Uterus (tissue), 4 donors: ENCODE data around the gene DPP10. TPM values are rescaled to one million over a fixed set of nuclear protein-coding genes. Genes with fewer than 3 reads are reported as not detected.

Experiments
- DNase-seq, 2 donors: peaks; one replicate each; pipeline ENCODE4 v3.0.0-alpha.2; 2019 to 2020
- H3K27ac ChIP-seq, 2 donors: fragments of 200-600 bp; sonication (generic); 1 replicate in 1 of 2; 2 replicates in 1 of 2; pipeline ENCODE4 v1.5.1; 2016 to 2018
- H3K27me3 ChIP-seq, 2 donors: fragments of 200-600 bp; sonication (generic); one replicate each; pipeline ENCODE4 v1.5.1; 2018 to 2019; ENCODE audit warnings: control low read depth in 1 of 2
- H3K36me3 ChIP-seq, 2 donors: fragments of 200-600 bp; sonication (generic); one replicate each; pipeline ENCODE4 v1.5.1; 2019; ENCODE audit warnings: control low read depth in 1 of 2
- H3K4me1 ChIP-seq, 2 donors: fragments of 200-600 bp; sonication (generic); one replicate each; pipeline ENCODE4 v1.5.1; 2018 to 2019; ENCODE audit warnings: control low read depth in 1 of 2
- H3K4me3 ChIP-seq, 2 donors: fragments of 200-600 bp; sonication (generic); 1 replicate in 1 of 2; 2 replicates in 1 of 2; pipeline ENCODE4 v1.5.1; 2018 to 2019; ENCODE audit warnings: mild to moderate bottlenecking in 1 of 2
- H3K9me3 ChIP-seq, 2 donors: fragments of 200-600 bp; sonication (generic); one replicate each; pipeline ENCODE4 v1.5.1; 2019; ENCODE audit warnings: control low read depth in 1 of 2
- POLR2A ChIP-seq, 2 donors: fragments of 450-650 bp; IDR thresholded peaks; one replicate each; pipeline ENCODE4 v1.6.1; 2016; ENCODE audit warnings: antibody characterized with exemption in 2 of 2, mild to moderate bottlenecking in 1 of 2, moderate library complexity in 1 of 2
- intact Hi-C: fragments of 100-400 bp; cut with DNase I; formaldehyde crosslinking; loops from one replicate; pipeline ENCODE4 v1.15.1; 2023; ENCODE audit warnings: low total_unique reads
- total RNA-seq, 4 donors: library from RNA; depleted of rRNA in 3 of 4; stranded (reverse); fragments of >200 nt in 3 of 4; gene quantifications; one replicate each; pipeline versions ENCODE4 v1.1.0 to v1.2.4, GENCODE V29; 2014 to 2023
- TF ChIP-seq, protein P1 (sequence below), 4 experiments: fragments of 200-600 bp in 2 of 4; fragments of 450-650 bp in 2 of 4; sonication (generic) in 2 of 4; IDR thresholded peaks; one replicate each; pipeline ENCODE4 v1.5.1; 2016 to 2019; ENCODE audit warnings: antibody characterized with exemption in 4 of 4, mild to moderate bottlenecking in 2 of 4, moderate library complexity in 1 of 4
- donor health status: DM: yes; HTN: yes; CAD: no.

Gene DPP10
- total RNA-seq, 4 donors from 2014 or later: 33.0 TPM; not detected in 3

DNA sequence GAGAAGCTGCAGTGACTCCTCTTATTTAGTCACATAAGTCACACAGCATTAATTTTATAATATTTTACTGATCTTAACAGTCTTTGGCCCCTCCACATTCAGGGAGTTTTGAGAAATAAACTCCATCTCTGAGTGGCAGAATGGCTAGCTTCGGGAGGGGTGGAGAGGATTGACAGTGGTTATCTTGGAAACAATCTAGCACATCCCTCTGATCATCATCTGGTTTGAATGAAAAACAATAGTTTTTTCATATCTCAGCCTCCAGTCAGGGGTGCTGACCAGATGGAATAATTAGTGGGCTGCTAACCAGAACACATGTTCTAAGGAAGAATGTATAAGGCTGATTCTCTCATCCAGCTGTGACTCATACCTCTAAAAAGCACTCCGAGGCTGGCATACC lies 477.5 kb downstream of the DPP10 start:
- DNase-seq: no peak
- Histone ChIP-seq H3K9me3 (no peaks in the 10 kb centered on the region), H3K4me3 (no peak overlapping the region), H3K36me3 (no peaks in the 10 kb centered on the region), H3K27me3 (no peaks in the 10 kb centered on the region), H3K4me1 (no peaks in the 10 kb centered on the region), H3K27ac (no peak overlapping the region)
- intact Hi-C loops: no loop called here
- TF ChIP-seq POLR2A (IDR thresholded peaks at IDR 0.05): no peak
- TF ChIP-seq, protein P1, sequence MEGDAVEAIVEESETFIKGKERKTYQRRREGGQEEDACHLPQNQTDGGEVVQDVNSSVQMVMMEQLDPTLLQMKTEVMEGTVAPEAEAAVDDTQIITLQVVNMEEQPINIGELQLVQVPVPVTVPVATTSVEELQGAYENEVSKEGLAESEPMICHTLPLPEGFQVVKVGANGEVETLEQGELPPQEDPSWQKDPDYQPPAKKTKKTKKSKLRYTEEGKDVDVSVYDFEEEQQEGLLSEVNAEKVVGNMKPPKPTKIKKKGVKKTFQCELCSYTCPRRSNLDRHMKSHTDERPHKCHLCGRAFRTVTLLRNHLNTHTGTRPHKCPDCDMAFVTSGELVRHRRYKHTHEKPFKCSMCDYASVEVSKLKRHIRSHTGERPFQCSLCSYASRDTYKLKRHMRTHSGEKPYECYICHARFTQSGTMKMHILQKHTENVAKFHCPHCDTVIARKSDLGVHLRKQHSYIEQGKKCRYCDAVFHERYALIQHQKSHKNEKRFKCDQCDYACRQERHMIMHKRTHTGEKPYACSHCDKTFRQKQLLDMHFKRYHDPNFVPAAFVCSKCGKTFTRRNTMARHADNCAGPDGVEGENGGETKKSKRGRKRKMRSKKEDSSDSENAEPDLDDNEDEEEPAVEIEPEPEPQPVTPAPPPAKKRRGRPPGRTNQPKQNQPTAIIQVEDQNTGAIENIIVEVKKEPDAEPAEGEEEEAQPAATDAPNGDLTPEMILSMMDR (IDR thresholded peaks at IDR 0.05): no peak

DNA sequence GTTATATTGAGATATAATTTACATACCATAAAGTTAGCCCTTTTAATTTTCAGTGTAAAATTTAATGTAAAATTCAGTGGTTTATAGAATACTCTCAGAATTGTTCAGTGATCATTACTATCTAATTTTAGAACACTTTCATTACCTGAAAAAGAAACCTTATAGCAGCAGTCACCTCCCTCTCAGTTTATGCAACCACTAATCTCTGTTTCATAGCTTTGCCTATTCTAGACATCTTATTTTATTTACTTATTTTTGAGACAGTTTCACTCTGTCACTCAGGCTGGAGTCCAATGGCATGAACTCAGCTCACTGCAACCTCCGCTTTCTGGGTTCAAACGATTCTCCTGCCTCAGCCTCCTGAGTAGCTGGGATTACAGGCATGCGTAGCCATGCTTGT lies 479.6 kb downstream of the DPP10 start:
- intact Hi-C loops: no loop called here
- Histone ChIP-seq H3K4me1 (no peaks in the 10 kb centered on the region), H3K9me3 (no peaks in the 10 kb centered on the region), H3K36me3 (no peaks in the 10 kb centered on the region), H3K27me3 (no peaks in the 10 kb centered on the region), H3K4me3 (no peak overlapping the region), H3K27ac (no peak overlapping the region)
- no peak for DNase-seq
- TF ChIP-seq, protein P1 (IDR thresholded peaks at IDR 0.05): no peak
- no peak for TF ChIP-seq POLR2A (IDR thresholded peaks at IDR 0.05)

DNA sequence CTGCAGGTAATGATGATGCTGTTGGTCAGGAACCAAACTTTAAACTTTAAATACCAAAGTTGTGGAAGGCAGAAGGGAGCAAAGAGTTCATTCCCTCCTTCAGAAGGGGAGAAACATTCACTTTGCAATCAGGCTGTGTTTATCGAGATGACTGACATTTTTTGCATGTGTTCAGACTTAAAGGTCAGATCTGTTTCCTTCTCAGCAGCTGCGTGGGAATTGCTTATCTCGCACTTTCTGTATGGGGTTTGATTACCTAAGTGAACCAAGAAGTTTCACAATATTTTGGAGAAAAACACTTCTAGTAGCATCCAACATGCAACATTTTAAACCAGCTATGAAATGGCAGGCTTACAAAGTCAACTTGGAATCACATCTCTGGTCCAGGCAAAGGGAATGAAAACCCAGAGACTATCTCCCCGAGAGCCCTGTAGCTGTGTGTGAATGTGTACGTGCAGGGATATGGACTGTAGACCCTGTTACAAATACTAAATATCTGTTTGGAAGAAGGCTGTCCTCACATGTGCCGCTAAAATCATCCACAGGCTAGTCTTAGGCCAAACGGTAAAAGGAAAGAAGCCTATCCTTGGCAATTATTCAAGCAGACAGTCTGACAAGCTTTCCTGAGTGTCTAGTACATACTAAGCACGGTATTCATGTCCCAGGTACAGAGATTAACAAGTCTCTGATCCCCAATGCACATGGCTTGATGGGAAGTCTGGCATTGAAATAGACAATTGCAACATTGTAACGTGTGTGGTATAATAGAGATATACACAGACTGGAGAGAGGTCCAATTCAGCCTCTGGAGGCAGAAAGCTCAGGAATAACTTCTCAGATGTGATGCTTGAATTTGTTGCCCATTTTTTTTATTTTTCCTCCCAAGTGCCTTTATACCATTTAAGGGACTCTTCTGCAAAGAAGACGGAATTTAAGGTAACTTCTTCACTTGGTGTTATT lies 483.1 kb downstream of the DPP10 start:
- H3K27ac ChIP-seq: no peak overlapping the region
- intact Hi-C loops: no loop called here
- no peak for DNase-seq
- no peaks in the 10 kb centered on the region for H3K9me3 ChIP-seq
- no peaks in the 10 kb centered on the region for H3K4me1 ChIP-seq
- TF ChIP-seq POLR2A (IDR thresholded peaks at IDR 0.05): no peak
- TF ChIP-seq, protein P1 (IDR thresholded peaks at IDR 0.05): no peak
- no peaks in the 10 kb centered on the region for H3K36me3 ChIP-seq
- no peaks in the 10 kb centered on the region for H3K27me3 ChIP-seq
- no peak overlapping the region for H3K4me3 ChIP-seq

DNA sequence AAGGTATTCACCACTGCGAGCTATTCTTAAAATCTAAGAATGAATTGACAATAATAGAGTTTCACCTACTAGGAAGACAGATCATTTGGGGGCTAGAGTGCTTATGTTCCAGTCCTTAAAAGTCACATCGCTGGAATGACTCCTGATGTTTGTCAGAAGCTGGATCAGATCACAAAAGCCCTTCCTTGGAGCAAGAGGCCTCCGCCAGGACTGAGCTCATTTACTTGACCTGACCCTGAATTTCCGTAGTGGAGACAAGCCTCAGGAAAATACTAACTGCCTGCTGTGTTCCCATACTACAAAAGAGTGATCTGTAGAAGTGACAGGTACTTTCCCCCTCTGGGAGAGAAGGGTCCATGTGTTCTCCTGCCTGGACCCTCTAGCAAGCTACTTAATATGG lies 483.9 kb downstream of the DPP10 start:
- Histone ChIP-seq H3K36me3 (no peaks in the 10 kb centered on the region), H3K27me3 (no peaks in the 10 kb centered on the region), H3K27ac (no peak overlapping the region), H3K9me3 (no peaks in the 10 kb centered on the region), H3K4me1 (no peaks in the 10 kb centered on the region), H3K4me3 (no peak overlapping the region)
- DNase-seq: no peak
- TF ChIP-seq, protein P1 (IDR thresholded peaks at IDR 0.05): no peak
- TF ChIP-seq POLR2A (IDR thresholded peaks at IDR 0.05): no peak
- intact Hi-C loops: no loop called here

DNA sequence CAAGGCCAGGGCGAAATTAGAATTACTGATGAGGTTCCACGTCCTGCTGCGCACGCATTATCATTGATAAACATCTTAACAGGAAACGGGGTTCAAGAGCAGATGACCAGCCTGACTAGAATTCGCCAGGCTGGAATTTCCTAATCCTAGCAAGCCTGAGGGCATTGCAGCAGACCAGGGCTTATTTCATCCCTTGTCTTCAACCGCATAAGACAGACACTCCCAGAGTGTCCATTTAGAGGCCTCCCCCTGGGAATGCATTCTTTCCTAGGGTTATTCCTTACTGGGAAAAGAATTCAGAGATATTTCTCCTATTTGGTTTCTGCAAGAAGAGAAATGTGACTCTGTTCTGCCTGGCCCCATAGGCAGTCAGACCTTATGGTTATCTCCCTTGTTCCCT lies 486.8 kb downstream of the DPP10 start:
- no peaks in the 10 kb centered on the region for H3K9me3 ChIP-seq
- H3K36me3 ChIP-seq: no peaks in the 10 kb centered on the region
- no peak overlapping the region for H3K27ac ChIP-seq
- no peaks in the 10 kb centered on the region for H3K4me1 ChIP-seq
- no peak for DNase-seq
- no peak for TF ChIP-seq POLR2A (IDR thresholded peaks at IDR 0.05)
- TF ChIP-seq, protein P1 (IDR thresholded peaks at IDR 0.05): no peak
- intact Hi-C loops: no loop called here
- no peak overlapping the region for H3K4me3 ChIP-seq
- no peaks in the 10 kb centered on the region for H3K27me3 ChIP-seq
